Measurements from ENCODE around the gene CLPSL1.

The CLPSL1 gene

GRCh38 chr6:35797837-35798526, 17.2 kb downstream of the CLPSL1 start:
- no peak for DNase-seq

- no peak for DNase-seq
Observed at GRCh38 chr6:35798706-35799105, 17.9 kb downstream of the CLPSL1 start.

- no peak for DNase-seq
Observed at GRCh38 chr6:35801148-35801547, 20.3 kb downstream of the CLPSL1 start.

GRCh38 chr6:35804996-35805736, 24.3 kb downstream of the CLPSL1 start, which contains the start of gene LHFPL5:
Gene LHFPL5, plus strand, starts transcription at chr6:35805352. Its CDS starts 319 bp downstream, at chr6:35805671.
- peak; percentile 47 to 83 for DNase-seq

GRCh38 chr6:35808688-35809087, 27.9 kb downstream of the CLPSL1 start:
- peak; percentile 68 to 79 for DNase-seq

- DNase-seq: no peak
Observed at GRCh38 chr6:35809809-35810208, 29.0 kb downstream of the CLPSL1 start.

GRCh38 chr6:35810971-35811698, 30.3 kb downstream of the CLPSL1 start:
- peak; percentile 85 to 86 for DNase-seq

GRCh38 chr6:35811699-35811995, 30.8 kb downstream of the CLPSL1 start:
- DNase-seq: no peak

- no peak for DNase-seq
Observed at GRCh38 chr6:35817515-35817914, 36.7 kb downstream of the CLPSL1 start.

GRCh38 chr6:35823601-35824000, 42.8 kb downstream of the CLPSL1 start:
- DNase-seq: no peak

- no peak for DNase-seq
Observed at GRCh38 chr6:35824552-35825192, 43.9 kb downstream of the CLPSL1 start.

- DNase-seq: no peak
Observed at GRCh38 chr6:35829306-35829705, 48.5 kb downstream of the CLPSL1 start.

GRCh38 chr6:35831257-35832007, 50.6 kb downstream of the CLPSL1 start:
- no peak for DNase-seq

- DNase-seq: no peak
Observed at GRCh38 chr6:35833536-35833935, 52.7 kb downstream of the CLPSL1 start.
